Head of caudate nucleus (tissue), 42 donors: Measurements from ENCODE around the gene MRPL55.
"Not testable (repeated sequence)": the region's sequence is repeated elsewhere in the genome, so short reads cannot be mapped to it uniquely, and the experiment has no call there.

Experiments
- DNase-seq, 42 donors: peaks; one replicate each; pipeline versions ENCODE4 v3.0.0 to v3.0.0-alpha.2; 2020 to 2021; ENCODE audit warnings: mixed read lengths in 7 of 42
- intact Hi-C: fragments of 100-400 bp; cut with DNase I; formaldehyde crosslinking; loops from one replicate; pipeline ENCODE4 v1.15.0; 2022

Gene MRPL55

GRCh38 chr1:228136901-228137300 lies 27.8 kb upstream of the MRPL55 start:
- DNase-seq = peak in 1 of 42 donors; percentile 8
- intact Hi-C loops = no loop called here

- no peak for DNase-seq
- intact Hi-C loops = no loop called here
These were observed 25.5 kb upstream of the MRPL55 start for GRCh38 chr1:228134591-228134990.

GRCh38 chr1:228131766-228132165 lies 22.7 kb upstream of the MRPL55 start:
- intact Hi-C loops = no loop called here

GRCh38 chr1:228125185-228125584 lies 16.1 kb upstream of the MRPL55 start:
- intact Hi-C loops = no loop called here
- no peak for DNase-seq

More at GRCh38 chr1:228131766-228132165, 22.7 kb upstream of the MRPL55 start:
- no peak for DNase-seq

GRCh38 chr1:228123505-228123904 lies 14.4 kb upstream of the MRPL55 start:
- no peak for DNase-seq
- intact Hi-C loops = no loop called here

GRCh38 chr1:228122921-228123441 lies 13.9 kb upstream of the MRPL55 start:
- intact Hi-C loops = no loop called here
- DNase-seq = no peak

- intact Hi-C loops = no loop called here
- DNase-seq = no peak
These were observed 11.9 kb upstream of the MRPL55 start for GRCh38 chr1:228120857-228121489.

GRCh38 chr1:228120351-228120750 lies 11.3 kb upstream of the MRPL55 start:
- intact Hi-C loops = no loop called here
- no peak for DNase-seq

- intact Hi-C loops = no loop called here
- DNase-seq = no peak
These were observed 8.9 kb upstream of the MRPL55 start for GRCh38 chr1:228118040-228118439.

GRCh38 chr1:228117335-228117734 lies 8.2 kb upstream of the MRPL55 start:
- no peak for DNase-seq
- intact Hi-C loops = no loop called here

GRCh38 chr1:228114827-228115226 lies 5.7 kb upstream of the MRPL55 start:
- no peak for DNase-seq
- intact Hi-C loops = no loop called here

- DNase-seq = no peak
- intact Hi-C loops = no loop called here
These were observed 3.5 kb upstream of the MRPL55 start for GRCh38 chr1:228112617-228113016.

GRCh38 chr1:228112167-228112566 lies 3.1 kb upstream of the MRPL55 start:
- DNase-seq = no peak
- intact Hi-C loops = no loop called here

- intact Hi-C loops = not testable (repeated sequence)
These were observed 2.2 kb upstream of the MRPL55 start for GRCh38 chr1:228111315-228111714.

GRCh38 chr1:228110556-228110955 lies 1.5 kb upstream of the MRPL55 start:
- intact Hi-C loops = no loop called here
- DNase-seq = no peak

More at GRCh38 chr1:228111315-228111714, 2.2 kb upstream of the MRPL55 start:
- DNase-seq = not testable (repeated sequence)

GRCh38 chr1:228109962-228110488 lies 926 bp upstream of the MRPL55 start:
- intact Hi-C loops = loop anchor here (1.0 kb wide), 1 partner anchor 56 kb away; no protein-coding TSS in a partner anchor
- DNase-seq = peak in 3 of 42 donors; percentile 4 to 22 (median 22)

- peak in 1 of 42 donors; percentile 16 for DNase-seq
- intact Hi-C loops = loop anchor here (1.0 kb wide), 1 partner anchor 58 kb away; no protein-coding TSS in a partner anchor
These were observed 392 bp downstream of the MRPL55 start for GRCh38 chr1:228108742-228109072.

- intact Hi-C loops = no loop called here
These were observed 926 bp downstream of the MRPL55 start for GRCh38 chr1:228108055-228108690.

GRCh38 chr1:228107636-228108035 lies 1.5 kb downstream of the MRPL55 start:
- intact Hi-C loops = no loop called here
- peak in 1 of 42 donors; percentile 12 for DNase-seq

More at GRCh38 chr1:228108055-228108690, 926 bp downstream of the MRPL55 start:
- DNase-seq = peak in 2 of 42 donors; percentile 12 to 14

GRCh38 chr1:228106800-228107054 lies 2.4 kb downstream of the MRPL55 start:
- intact Hi-C loops = no loop called here
- DNase-seq = no peak
